ENCODE results near the gene ASCL4. TPM values are rescaled to one million over a fixed set of nuclear protein-coding genes. Genes with fewer than 3 reads are reported as not detected.

ASCL4 gene
- total RNA-seq, 2 experiments from 2014 or later, result not detected

GRCh38 chr12:107818984-107819383, 44.5 kb downstream of the ASCL4 start:
- Histone ChIP-seq H2AFZ (ENCODE audit: low read length) (no peak overlapping the region), H3K9me3 (ENCODE audit: low read length) (no peaks in the 10 kb centered on the region), H3K4me1 (ENCODE audit: insufficient read depth, low read length, poor library complexity, severe bottlenecking) (no peaks in the 10 kb centered on the region), H3K4me3 (ENCODE audit: low read depth, low read length, poor library complexity, severe bottlenecking) (no peak overlapping the region), H3K9me2 (ENCODE audit: insufficient read depth, low read length) (no peaks in the 10 kb centered on the region), H3K4me2 (ENCODE audit: low read length) (no peak overlapping the region), H4K20me1 (ENCODE audit: insufficient read depth, low read length) (no peaks in the 10 kb centered on the region), H3K27ac (ENCODE audit: low read depth, low read length, poor library complexity, severe bottlenecking) (no peak overlapping the region), H3K79me2 (ENCODE audit: insufficient read depth, low read depth, low read length) (no peaks in the 10 kb centered on the region), H3K36me3 (ENCODE audit: insufficient read depth, low read length) (no peaks in the 10 kb centered on the region)
- DNase-seq (ENCODE audit: low spot score), result no peak
- BruUV-seq (replicated peaks), result no TSS peak
- intact Hi-C loops (cut with micrococcal nuclease; ENCODE audit: unreplicated experiment), result no loop called here
- TF ChIP-seq EZH2phosphoT487 (IDR thresholded peaks at IDR 0.05; ENCODE audit: borderline replicate concordance, low read depth, low read length), result no peak
- TF ChIP-seq, protein P1, sequence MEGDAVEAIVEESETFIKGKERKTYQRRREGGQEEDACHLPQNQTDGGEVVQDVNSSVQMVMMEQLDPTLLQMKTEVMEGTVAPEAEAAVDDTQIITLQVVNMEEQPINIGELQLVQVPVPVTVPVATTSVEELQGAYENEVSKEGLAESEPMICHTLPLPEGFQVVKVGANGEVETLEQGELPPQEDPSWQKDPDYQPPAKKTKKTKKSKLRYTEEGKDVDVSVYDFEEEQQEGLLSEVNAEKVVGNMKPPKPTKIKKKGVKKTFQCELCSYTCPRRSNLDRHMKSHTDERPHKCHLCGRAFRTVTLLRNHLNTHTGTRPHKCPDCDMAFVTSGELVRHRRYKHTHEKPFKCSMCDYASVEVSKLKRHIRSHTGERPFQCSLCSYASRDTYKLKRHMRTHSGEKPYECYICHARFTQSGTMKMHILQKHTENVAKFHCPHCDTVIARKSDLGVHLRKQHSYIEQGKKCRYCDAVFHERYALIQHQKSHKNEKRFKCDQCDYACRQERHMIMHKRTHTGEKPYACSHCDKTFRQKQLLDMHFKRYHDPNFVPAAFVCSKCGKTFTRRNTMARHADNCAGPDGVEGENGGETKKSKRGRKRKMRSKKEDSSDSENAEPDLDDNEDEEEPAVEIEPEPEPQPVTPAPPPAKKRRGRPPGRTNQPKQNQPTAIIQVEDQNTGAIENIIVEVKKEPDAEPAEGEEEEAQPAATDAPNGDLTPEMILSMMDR (conservative IDR thresholded peaks at IDR 0.05; ENCODE audit: low read length), result no peak
- CTCF ChIA-PET (ENCODE audit: unreplicated experiment), result no interaction called here
- POLR2A ChIA-PET, result no interaction called here

- DNase-seq (ENCODE audit: low spot score), result no peak
- no peak overlapping the region for H3K4me2 ChIP-seq (ENCODE audit: low read length)
- H3K4me3 ChIP-seq (ENCODE audit: low read depth, low read length, poor library complexity, severe bottlenecking), result no peak overlapping the region
- H2AFZ ChIP-seq (ENCODE audit: low read length), result no peak overlapping the region
- no peaks in the 10 kb centered on the region for H3K9me2 ChIP-seq (ENCODE audit: insufficient read depth, low read length)
- H4K20me1 ChIP-seq (ENCODE audit: insufficient read depth, low read length), result no peaks in the 10 kb centered on the region
- H3K9me3 ChIP-seq (ENCODE audit: low read length), result no peaks in the 10 kb centered on the region
- H3K27ac ChIP-seq (ENCODE audit: low read depth, low read length, poor library complexity, severe bottlenecking), result no peak overlapping the region
- intact Hi-C loops (cut with micrococcal nuclease; ENCODE audit: unreplicated experiment), result no loop called here
- ChIA-PET POLR2A (no interaction called here), CTCF (ENCODE audit: unreplicated experiment) (no interaction called here)
- no peaks in the 10 kb centered on the region for H3K4me1 ChIP-seq (ENCODE audit: insufficient read depth, low read length, poor library complexity, severe bottlenecking)
- BruUV-seq (replicated peaks), result no TSS peak
- no peaks in the 10 kb centered on the region for H3K36me3 ChIP-seq (ENCODE audit: insufficient read depth, low read length)
- TF ChIP-seq, protein P1 (conservative IDR thresholded peaks at IDR 0.05; ENCODE audit: low read length), result no peak
- no peak for TF ChIP-seq EZH2phosphoT487 (IDR thresholded peaks at IDR 0.05; ENCODE audit: borderline replicate concordance, low read depth, low read length)
- H3K79me2 ChIP-seq (ENCODE audit: insufficient read depth, low read depth, low read length), result no peaks in the 10 kb centered on the region
Observed at GRCh38 chr12:107822356-107822755, 47.9 kb downstream of the ASCL4 start.

Other genes starting within 250 kb of the ASCL4 start
- gene PWP1, start 88.9 kb upstream of the ASCL4 start, total RNA-seq (2014; rRNA removed; shearing (Covaris generic)), result 28.2 and 46.1 TPM in 2 replicates
- gene PWP1, start 88.9 kb upstream of the ASCL4 start, total RNA-seq (2022), result 39.8 and 44.5 TPM in 2 replicates
- 25.1 and 28.7 TPM in 2 replicates for gene PRDM4, start 13.6 kb upstream of the ASCL4 start, total RNA-seq (2014; rRNA removed; shearing (Covaris generic))
- 27.5 and 28.3 TPM in 2 replicates for gene PRDM4, start 13.6 kb upstream of the ASCL4 start, total RNA-seq (2022)

All from OCI-LY7 (cell line).